Right lobe of liver (tissue), 4 donors: ENCODE measurements around the gene SERPINB1.

Experiments
- POLR2A ChIP-seq: fragments of 450-650 bp; IDR thresholded peaks from one replicate; pipeline ENCODE4 v1.6.1; 2017; ENCODE audit warnings: antibody characterized with exemption, mild to moderate bottlenecking
- TF ChIP-seq, protein P1 (sequence below), 4 donors: fragments of 200-600 bp in 3 of 4; fragments of 450-650 bp in 1 of 4; IDR thresholded peaks; one replicate each; pipeline versions ENCODE4 v1.5.1 to v1.8.0; 2016 to 2022; ENCODE audit warnings: antibody characterized with exemption in 4 of 4, mild to moderate bottlenecking in 2 of 4
- donor health status: DM: no; HTN: no; CAD: no.
- donor health status: DM: no; HTN: no; CAD: no.
- donor health status: DM: no; HTN: yes; CAD: no.

DNA sequence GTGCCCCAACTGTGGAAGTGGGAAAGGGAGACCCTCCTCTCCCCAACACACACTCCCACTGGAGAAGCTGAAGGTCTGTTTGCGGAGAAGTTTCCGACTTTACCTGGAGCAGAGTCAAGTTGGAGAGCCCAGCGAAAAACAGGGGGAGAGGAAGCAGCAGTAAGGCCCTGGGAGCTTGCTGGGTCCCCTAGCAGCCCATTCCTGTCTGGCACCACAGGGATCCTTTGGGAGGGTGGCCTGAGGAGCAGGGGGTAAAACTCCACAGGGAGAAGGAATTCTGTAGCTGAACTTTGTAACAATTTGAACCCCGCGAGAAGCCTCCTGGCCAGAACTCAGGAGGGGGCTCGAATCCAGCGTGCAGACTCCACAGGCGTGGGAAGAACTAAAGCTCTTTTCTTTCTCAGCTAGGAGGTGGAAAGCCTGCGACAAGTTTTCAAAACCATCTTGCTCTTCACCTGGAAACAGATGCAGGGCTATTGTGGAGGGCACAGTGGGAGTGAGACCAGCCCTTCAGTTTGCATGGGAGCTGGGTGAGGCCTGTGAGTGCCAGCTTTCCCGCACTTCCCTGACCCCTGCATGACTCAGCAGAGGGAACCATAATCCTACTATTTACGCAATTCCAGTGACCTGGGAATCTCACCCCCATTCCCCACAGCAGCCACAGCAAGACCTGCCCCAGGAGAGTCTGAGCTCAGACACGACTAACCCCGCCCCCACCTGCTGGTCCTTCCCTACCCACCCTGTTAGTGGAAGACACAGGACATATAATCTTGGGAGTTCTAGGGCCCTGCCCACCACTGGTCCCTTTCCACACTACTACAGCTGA, 35.6 kb upstream of the SERPINB1 start:
- TF ChIP-seq POLR2A: no peak
- TF ChIP-seq, protein P1, sequence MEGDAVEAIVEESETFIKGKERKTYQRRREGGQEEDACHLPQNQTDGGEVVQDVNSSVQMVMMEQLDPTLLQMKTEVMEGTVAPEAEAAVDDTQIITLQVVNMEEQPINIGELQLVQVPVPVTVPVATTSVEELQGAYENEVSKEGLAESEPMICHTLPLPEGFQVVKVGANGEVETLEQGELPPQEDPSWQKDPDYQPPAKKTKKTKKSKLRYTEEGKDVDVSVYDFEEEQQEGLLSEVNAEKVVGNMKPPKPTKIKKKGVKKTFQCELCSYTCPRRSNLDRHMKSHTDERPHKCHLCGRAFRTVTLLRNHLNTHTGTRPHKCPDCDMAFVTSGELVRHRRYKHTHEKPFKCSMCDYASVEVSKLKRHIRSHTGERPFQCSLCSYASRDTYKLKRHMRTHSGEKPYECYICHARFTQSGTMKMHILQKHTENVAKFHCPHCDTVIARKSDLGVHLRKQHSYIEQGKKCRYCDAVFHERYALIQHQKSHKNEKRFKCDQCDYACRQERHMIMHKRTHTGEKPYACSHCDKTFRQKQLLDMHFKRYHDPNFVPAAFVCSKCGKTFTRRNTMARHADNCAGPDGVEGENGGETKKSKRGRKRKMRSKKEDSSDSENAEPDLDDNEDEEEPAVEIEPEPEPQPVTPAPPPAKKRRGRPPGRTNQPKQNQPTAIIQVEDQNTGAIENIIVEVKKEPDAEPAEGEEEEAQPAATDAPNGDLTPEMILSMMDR (IDR thresholded peaks at IDR 0.05): no peak
